Activated T-helper 2 cell treated with anti-CD3 and anti-CD28 coated beads, Interferon-gamma antibody, Interleukin-2, Interleukin-4, amounts not matched to agents 10 μg/mL and 5 μg/mL and 100 μg/mL, durations not matched to agents 14 hours and 24 hours and 36 hours (primary cell): ENCODE results near the gene TMEM247. TPM values are rescaled to one million over a fixed set of nuclear protein-coding genes. Genes with fewer than 3 reads are reported as not detected.
A peak's percentile ranks its signal among the peaks of the same experiment; 100 is the strongest.
"Not testable (repeated sequence)": the region's sequence is repeated elsewhere in the genome, so short reads cannot be mapped to it uniquely, and the experiment has no call there.

Experiments
- DNase-seq: peaks from one replicate; pipeline ENCODE4 v3.0.0; 2021; ENCODE audit warnings: low spot score
- H3K27ac Mint-ChIP-seq: one replicate; pipeline ENCODE4 v1.8.0; 2021; ENCODE audit warnings: mixed read lengths
- H3K27me3 Mint-ChIP-seq: one replicate; pipeline ENCODE4 v1.8.0; 2021; ENCODE audit warnings: low read depth, mixed read lengths
- H3K36me3 Mint-ChIP-seq: one replicate; pipeline ENCODE4 v1.8.0; 2021; ENCODE audit warnings: low read depth, mixed read lengths
- H3K4me1 Mint-ChIP-seq: one replicate; pipeline ENCODE4 v1.8.0; 2021; ENCODE audit warnings: low read depth, mixed read lengths
- H3K4me3 Mint-ChIP-seq: one replicate; pipeline ENCODE4 v1.8.0; 2021; ENCODE audit warnings: low read depth, mild to moderate bottlenecking, moderate library complexity, mixed read lengths
- H3K9me3 Mint-ChIP-seq: one replicate; pipeline ENCODE4 v1.8.0; 2021; ENCODE audit warnings: mixed read lengths
- intact Hi-C: fragments of 100-400 bp; cut with micrococcal nuclease; formaldehyde crosslinking; loops from one replicate; pipeline ENCODE4 v1.15.1; 2023
- total RNA-seq: library from RNA; stranded (reverse); gene quantifications from 2 replicates; pipeline ENCODE4 v1.2.3, GENCODE V29; 2022

Gene TMEM247
- total RNA-seq, 1 donor from 2014 or later = not detected

DNA sequence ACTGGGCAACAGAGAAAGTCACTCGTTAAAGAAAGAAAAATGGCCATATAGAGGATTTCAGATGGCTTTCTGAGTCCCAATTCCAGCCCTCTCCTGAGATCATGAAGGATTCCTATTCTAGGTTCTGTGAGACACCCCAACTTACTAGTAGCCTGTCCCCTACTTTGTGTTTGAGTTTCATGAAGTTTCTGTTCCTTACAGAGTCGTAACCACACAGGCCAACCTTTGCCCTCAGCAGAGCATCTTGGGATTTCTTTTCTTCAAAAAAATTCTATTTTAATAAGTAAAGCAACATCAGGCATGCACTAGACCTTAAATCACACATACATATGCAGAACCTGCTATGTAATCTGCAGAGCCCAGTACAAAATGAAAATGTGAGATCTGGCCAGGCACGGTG, 30.4 kb downstream of the TMEM247 start:
- intact Hi-C loops = no loop called here
- Mint-ChIP-seq H3K27ac (no peak overlapping the region), H3K9me3 (peaks cover 6% of the 10 kb centered on the region), H3K27me3 (peaks cover 1% of the 10 kb centered on the region), H3K4me1 (peaks cover 2% of the 10 kb centered on the region), H3K36me3 (peaks cover 5% of the 10 kb centered on the region), H3K4me3 (no peak overlapping the region)
- DNase-seq = no peak

DNA sequence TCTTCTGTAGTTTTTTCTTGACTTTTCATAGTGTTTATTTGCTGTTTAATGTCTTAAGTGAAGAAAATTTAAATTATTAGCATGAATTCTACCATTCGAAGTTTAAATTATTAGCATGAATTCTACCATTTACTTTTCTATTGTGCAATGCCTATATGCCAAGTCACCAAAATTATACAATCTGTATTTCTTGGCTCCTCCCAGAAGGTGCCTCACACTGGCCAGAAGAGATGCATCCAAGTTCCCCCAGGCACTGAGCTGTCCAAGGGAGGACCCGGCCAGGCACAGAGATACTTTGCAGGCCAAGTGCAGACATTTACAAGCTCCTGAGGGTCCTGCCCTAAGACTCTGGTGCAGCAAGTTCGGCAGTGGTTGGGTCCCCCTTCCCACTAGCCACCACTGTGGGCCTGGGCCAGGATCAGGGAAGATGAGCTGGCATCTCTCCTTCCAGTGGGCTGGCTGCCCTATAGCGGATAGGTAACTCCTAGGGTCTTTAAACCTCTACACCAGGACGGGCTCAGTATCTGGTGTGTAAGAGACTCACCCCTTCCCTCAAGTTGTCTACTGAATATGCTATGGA, 31.3 kb downstream of the TMEM247 start:
- DNase-seq = peak; percentile 0
- intact Hi-C loops = no loop called here
- H3K36me3 Mint-ChIP-seq = peaks cover 5% of the 10 kb centered on the region
- no peak overlapping the region for H3K27ac Mint-ChIP-seq
- peaks cover 15% of the 10 kb centered on the region for H3K9me3 Mint-ChIP-seq
- peaks cover 2% of the 10 kb centered on the region for H3K4me1 Mint-ChIP-seq
- no peak overlapping the region for H3K4me3 Mint-ChIP-seq
- H3K27me3 Mint-ChIP-seq = peaks cover 1% of the 10 kb centered on the region

DNA sequence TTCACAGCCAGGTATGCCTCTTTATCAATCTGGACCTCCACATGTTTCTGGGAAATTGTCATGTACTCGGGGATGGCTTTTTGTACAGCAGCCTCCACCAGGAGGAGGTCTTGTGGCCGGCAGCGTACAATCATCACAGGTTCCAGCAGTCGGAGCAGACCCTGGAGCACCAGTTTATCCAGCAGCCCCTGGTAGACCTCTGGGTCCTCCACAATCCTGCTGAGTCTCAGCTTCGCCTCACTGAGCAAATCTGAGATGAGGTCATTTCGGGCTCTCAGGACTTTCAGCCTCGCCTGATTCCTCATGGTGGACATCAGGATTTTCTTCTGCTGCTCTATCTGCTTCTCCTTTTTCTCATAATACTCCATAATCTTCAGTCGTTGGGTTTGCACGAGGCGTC, 32.8 kb downstream of the TMEM247 start:
- Mint-ChIP-seq H3K4me1 (peaks cover 2% of the 10 kb centered on the region), H3K4me3 (no peak overlapping the region), H3K27me3 (peaks cover 1% of the 10 kb centered on the region), H3K9me3 (peaks cover 29% of the 10 kb centered on the region), H3K27ac (no peak overlapping the region), H3K36me3 (peaks cover 5% of the 10 kb centered on the region)
- no peak for DNase-seq
- intact Hi-C loops = no loop called here

DNA sequence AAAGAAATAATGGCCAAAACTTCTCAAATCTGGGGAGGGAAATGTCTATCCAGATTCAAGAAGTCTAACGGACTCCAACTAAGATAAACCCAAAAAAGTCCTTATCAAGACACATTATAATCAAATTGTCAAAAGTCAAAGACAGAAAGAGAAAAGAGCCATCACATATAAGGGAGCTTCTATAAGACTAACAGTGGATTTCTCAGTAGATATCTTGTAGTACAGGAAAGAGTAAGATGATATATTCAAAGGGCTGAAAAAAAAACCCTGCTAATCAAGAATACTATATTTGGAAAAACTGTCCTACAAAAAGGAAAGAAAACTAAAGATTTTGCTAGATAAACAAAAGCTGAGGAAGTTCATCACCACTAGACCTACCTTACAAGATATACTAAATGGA, 35.4 kb downstream of the TMEM247 start:
- H3K36me3 Mint-ChIP-seq = peaks cover 5% of the 10 kb centered on the region
- peaks cover 30% of the 10 kb centered on the region for H3K9me3 Mint-ChIP-seq
- no peak overlapping the region for H3K4me3 Mint-ChIP-seq
- no peak overlapping the region for H3K27ac Mint-ChIP-seq
- peaks cover 2% of the 10 kb centered on the region for H3K4me1 Mint-ChIP-seq
- intact Hi-C loops = no loop called here
- no peak for DNase-seq
- H3K27me3 Mint-ChIP-seq = peaks cover 1% of the 10 kb centered on the region

DNA sequence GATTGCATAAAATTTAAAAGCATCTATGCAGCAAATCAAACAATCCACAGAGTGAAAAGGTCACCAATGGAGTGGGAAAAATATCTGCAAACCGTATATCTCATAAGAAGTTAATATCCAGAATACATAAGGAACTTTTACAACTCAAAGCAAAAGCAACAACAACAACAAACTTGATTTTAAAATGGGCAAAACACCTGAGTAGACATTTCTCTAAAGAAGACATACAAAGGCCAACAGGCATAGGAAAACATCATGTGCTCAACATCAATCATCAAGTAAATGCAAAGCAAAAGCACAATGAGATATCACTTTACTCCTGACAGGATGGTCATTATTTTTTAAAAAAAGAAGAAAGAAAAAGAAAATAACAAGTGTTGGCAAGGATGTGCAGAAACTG, 38.1 kb downstream of the TMEM247 start:
- H3K27ac Mint-ChIP-seq = no peak overlapping the region
- H3K4me1 Mint-ChIP-seq = no peaks in the 10 kb centered on the region
- peaks cover 30% of the 10 kb centered on the region for H3K9me3 Mint-ChIP-seq
- no peaks in the 10 kb centered on the region for H3K27me3 Mint-ChIP-seq
- intact Hi-C loops = no loop called here
- H3K4me3 Mint-ChIP-seq = no peak overlapping the region
- H3K36me3 Mint-ChIP-seq = peaks cover 5% of the 10 kb centered on the region
- DNase-seq = no peak

DNA sequence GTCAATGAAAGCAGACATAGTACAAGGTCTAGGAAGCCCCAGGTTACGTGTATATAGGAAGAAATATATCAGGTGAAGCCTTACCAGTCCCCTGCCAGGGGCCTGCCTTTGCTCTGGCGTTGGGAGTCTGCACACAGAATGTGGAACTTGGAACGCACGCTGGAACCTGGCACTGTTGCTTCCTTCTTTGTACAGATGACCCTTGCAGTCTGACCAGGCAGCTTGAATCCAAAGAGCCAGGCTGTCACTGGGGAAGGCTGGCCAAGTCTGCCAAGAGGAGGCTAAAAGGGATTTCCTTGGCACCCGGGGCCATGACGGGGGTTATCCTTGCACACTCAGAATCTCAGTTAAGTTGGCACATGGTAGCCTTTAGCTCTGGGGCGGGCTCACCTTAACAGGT, 39.5 kb downstream of the TMEM247 start:
- DNase-seq = no peak
- Mint-ChIP-seq H3K27ac (no peak overlapping the region), H3K4me3 (no peak overlapping the region), H3K36me3 (peaks cover 5% of the 10 kb centered on the region), H3K4me1 (peaks cover 2% of the 10 kb centered on the region), H3K27me3 (no peaks in the 10 kb centered on the region), H3K9me3 (peaks cover 30% of the 10 kb centered on the region)
- intact Hi-C loops = no loop called here

DNA sequence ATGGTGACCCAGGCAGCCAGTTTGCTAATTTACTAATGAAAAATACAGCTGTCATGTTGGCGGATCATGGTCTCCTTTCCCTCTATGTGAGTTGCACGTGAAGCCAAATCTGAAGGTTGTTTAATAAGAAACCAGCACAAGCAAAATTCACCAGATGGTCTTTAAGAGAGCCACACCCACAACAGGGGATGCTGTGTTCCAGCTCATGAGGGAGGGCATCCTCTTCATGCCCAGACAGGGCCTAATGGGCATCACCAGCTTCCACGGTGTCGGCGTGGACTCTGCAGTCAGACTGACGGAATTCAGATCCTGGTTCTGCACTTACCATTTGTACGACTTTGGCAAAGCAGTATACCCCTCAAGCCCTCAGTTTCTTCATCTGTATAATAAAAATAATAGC, 39.9 kb downstream of the TMEM247 start:
- Mint-ChIP-seq H3K9me3 (peaks cover 29% of the 10 kb centered on the region), H3K36me3 (peaks cover 5% of the 10 kb centered on the region), H3K27ac (no peak overlapping the region), H3K4me1 (peaks cover 2% of the 10 kb centered on the region), H3K27me3 (no peaks in the 10 kb centered on the region), H3K4me3 (no peak overlapping the region)
- no peak for DNase-seq
- intact Hi-C loops = no loop called here

DNA sequence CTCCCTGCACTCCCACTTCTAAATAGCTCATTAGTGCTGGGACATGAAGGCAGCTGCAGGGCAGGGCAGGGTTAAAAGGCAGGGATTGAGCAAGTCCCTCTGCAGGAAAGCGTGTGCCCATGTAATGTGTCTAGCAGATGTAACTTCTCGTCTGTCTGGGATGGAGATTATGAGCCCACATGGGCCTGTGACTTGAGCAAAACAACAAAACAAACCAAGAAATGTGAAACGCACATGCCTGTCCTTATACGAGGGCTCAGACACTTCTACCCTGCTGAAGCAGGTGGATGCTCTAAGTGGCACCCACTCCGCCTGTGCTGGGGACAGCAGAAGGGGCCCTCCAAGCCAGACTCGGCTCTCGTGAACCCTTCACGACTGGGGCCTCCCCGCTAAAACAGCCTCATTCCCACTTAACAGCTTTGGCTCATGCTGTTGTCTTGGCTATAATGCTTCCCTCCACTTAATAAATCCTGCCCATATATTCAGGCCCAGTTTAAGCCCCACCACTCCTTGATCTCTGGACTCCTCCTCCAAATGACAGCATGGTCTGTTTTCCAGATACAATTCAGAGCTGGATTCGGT, 40.9 kb downstream of the TMEM247 start:
- H3K9me3 Mint-ChIP-seq = peaks cover 19% of the 10 kb centered on the region
- DNase-seq = no peak
- H3K36me3 Mint-ChIP-seq = no peaks in the 10 kb centered on the region

DNA sequence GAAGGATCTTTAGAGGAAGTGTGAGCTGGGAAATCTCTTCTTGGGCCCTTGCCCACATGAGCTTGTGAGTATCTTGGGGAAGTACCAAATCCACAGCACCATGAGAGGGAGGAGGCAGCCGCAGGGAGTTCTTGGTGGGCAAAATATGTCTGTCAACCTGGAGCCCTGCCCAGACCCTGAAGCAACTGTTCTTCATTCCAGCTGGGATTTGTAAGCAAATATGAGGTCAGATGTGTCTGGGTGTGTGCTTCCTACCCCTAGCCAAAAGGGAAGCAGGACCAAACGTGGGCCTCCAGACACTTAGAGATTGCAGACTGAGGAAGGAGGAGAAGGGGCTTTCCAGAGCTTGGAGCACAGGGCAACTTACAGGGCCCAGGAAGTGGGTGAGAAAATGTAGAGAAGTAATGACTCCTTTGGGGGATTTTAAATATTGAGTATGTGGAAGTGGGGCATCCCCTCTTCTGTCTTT, 41.9 kb downstream of the TMEM247 start:
- Mint-ChIP-seq H3K27ac (no peak overlapping the region), H3K4me3 (no peak overlapping the region), H3K4me1 (peaks cover 2% of the 10 kb centered on the region), H3K27me3 (no peaks in the 10 kb centered on the region), H3K36me3 (no peaks in the 10 kb centered on the region), H3K9me3 (peaks cover 9% of the 10 kb centered on the region)
- no peak for DNase-seq
- intact Hi-C loops = no loop called here

More for the DNA sequence above, 40.9 kb downstream of the TMEM247 start:
- Mint-ChIP-seq H3K4me3 (no peak overlapping the region), H3K4me1 (peaks cover 2% of the 10 kb centered on the region), H3K27ac (no peak overlapping the region), H3K27me3 (no peaks in the 10 kb centered on the region)
- intact Hi-C loops = no loop called here

DNA sequence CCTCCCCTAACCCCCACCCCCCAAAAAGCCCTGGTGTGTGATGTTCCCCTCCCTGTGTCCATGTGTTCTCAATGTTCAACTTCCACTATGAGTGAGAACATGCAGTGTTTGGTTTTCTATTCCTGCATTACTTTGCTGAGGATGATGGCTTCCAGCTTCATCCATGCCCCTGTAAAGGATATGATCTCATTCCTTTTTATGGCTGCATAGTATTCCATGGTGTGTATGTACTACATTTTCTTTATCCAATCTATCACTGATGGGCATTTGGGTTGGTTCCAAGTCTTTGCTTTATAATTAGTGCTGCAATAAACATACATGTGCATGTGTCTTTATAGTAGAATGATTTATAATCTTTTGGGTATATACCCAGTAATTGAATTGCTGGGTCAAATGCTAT, 43.0 kb downstream of the TMEM247 start:
- H3K4me1 Mint-ChIP-seq, H3K27ac Mint-ChIP-seq: not testable (repeated sequence)

DNA sequence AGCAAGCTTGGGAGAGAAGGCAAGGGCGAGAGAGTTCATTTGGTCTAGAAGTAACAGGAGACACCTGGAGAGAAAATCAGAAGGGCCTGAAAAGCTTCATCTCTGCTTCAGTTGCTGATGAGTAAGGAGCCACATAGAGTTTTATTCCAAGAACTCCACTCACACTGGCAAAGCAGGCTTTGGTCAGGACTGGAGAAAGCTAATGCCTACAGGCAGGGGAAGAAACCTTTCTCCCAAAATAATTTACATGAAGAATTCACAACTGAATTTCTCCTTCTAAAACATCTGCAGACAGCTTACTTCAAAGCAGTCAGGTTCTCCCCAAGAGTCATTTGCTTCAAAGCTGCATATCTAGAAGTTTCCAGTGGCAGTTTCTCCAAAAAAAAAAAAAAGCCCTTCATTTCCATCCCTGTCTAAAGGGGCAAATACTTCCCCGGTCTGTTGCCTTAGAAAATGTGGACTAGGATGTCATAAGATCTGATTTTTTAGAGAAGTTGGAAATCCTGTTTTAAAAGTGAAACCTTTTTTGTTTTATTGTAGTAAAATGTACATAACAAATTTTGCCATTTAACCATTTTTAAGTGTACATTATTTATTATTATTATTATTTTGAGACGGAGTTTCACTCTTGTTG, 46.3 kb downstream of the TMEM247 start:
- no peak overlapping the region for H3K4me3 Mint-ChIP-seq
- no peaks in the 10 kb centered on the region for H3K9me3 Mint-ChIP-seq
- no peaks in the 10 kb centered on the region for H3K27me3 Mint-ChIP-seq
- DNase-seq = no peak
- intact Hi-C loops = no loop called here
- H3K4me1 Mint-ChIP-seq = peaks cover 2% of the 10 kb centered on the region
- H3K36me3 Mint-ChIP-seq = peaks cover 2% of the 10 kb centered on the region
- H3K27ac Mint-ChIP-seq = no peak overlapping the region

More for the DNA sequence above, 43.0 kb downstream of the TMEM247 start:
- DNase-seq, H3K27me3 Mint-ChIP-seq, H3K4me3 Mint-ChIP-seq, H3K9me3 Mint-ChIP-seq, H3K36me3 Mint-ChIP-seq, intact Hi-C loops: not testable (repeated sequence)

DNA sequence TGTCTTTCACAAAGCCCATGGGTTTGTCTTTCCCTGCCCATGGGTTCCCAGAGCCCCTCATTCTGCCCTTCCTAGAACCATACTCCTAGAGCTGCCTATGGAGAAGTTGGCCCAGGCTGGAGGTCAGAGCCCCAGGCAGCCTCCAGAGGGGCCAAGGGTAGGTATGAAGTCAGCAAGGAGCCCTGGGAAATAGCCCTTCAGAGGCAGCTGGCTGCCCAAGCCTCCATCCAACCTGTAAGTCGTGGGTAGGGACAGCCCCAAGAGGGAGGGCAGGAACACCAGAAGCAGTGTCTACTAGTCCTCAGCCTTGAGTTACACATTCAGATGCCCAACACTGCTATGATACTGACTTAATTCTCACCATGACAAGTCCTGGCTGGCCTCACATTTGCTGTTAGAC, 49.5 kb downstream of the TMEM247 start:
- intact Hi-C loops = no loop called here
- peak; percentile 2 for DNase-seq
- H3K27ac Mint-ChIP-seq = no peak overlapping the region
- no peak overlapping the region for H3K4me3 Mint-ChIP-seq
- peaks cover 9% of the 10 kb centered on the region for H3K36me3 Mint-ChIP-seq
- no peaks in the 10 kb centered on the region for H3K9me3 Mint-ChIP-seq
- H3K27me3 Mint-ChIP-seq = no peaks in the 10 kb centered on the region
- peaks cover 3% of the 10 kb centered on the region for H3K4me1 Mint-ChIP-seq

DNA sequence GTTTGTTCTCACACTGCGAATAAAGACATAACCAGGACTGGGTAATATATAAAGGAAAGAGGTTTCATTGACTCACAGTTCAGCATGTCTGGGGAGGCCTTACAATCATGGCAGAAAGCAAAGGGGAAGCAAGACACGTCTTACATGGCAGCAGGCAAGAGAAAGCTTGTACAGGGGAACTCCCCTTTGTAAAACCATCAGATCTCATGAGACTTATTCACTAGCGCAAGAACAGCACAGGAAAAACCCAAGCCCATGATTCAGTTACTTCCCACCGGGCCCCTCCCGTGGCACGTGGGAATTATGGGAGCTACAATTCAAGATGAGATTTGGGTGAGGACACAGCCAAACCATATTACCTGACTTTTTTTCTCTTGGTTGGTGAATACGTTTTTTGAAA, 51.3 kb downstream of the TMEM247 start:
- no peak for DNase-seq
- Mint-ChIP-seq H3K4me1 (peaks cover 19% of the 10 kb centered on the region), H3K27me3 (no peaks in the 10 kb centered on the region), H3K36me3 (peaks cover 18% of the 10 kb centered on the region), H3K27ac (no peak overlapping the region), H3K9me3 (no peaks in the 10 kb centered on the region), H3K4me3 (no peak overlapping the region)
- intact Hi-C loops = no loop called here
